Measurements from ENCODE around the gene FOXP4. TPM values are rescaled to one million over a fixed set of nuclear protein-coding genes. Genes with fewer than 3 reads are reported as not detected.

The FOXP4 gene
- total RNA-seq, 2 experiments from 2014 or later, result 6.3 to 26.3 TPM

DNA sequence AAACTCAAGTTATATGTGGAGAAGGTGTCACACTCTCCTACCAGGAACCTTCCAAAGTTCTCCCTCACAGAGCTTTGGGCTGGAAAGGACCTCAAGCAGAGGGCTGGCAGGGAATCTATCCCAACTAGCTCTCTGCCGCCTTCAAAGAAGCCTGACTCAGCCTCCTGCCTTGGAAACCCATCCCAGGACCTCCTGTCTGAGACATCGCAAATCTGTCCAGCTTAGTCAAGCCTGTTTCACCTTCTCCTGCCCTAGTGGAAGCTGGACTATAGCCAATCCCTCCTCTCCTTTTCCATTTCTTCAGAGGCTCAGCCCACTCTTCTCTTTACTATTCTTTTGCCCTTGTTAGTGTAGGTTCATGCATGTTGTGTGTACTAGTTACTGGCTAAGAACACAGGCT, 48.2 kb upstream of the FOXP4 start:
- no peak overlapping the region for H2AFZ ChIP-seq (ENCODE audit: low read length)
- no peaks in the 10 kb centered on the region for H3K9me3 ChIP-seq (ENCODE audit: low read length)
- H3K9me2 ChIP-seq (ENCODE audit: insufficient read depth, low read length), result no peaks in the 10 kb centered on the region
- CTCF ChIA-PET (ENCODE audit: unreplicated experiment), result no interaction called here
- no peaks in the 10 kb centered on the region for H3K4me1 ChIP-seq (ENCODE audit: insufficient read depth, low read length, poor library complexity, severe bottlenecking)
- POLR2A ChIA-PET, result no interaction called here
- H3K79me2 ChIP-seq (ENCODE audit: insufficient read depth, low read depth, low read length), result no peaks in the 10 kb centered on the region
- H3K4me2 ChIP-seq (ENCODE audit: low read length), result no peak overlapping the region
- no peak overlapping the region for H3K4me3 ChIP-seq (ENCODE audit: low read depth, low read length, poor library complexity, severe bottlenecking)
- no TSS peak for BruUV-seq (replicated peaks)
- H3K36me3 ChIP-seq (ENCODE audit: insufficient read depth, low read length), result no peaks in the 10 kb centered on the region
- DNase-seq (ENCODE audit: low spot score), result no peak
- H3K27ac ChIP-seq (ENCODE audit: low read depth, low read length, poor library complexity, severe bottlenecking), result no peak overlapping the region
- H4K20me1 ChIP-seq (ENCODE audit: insufficient read depth, low read length), result no peaks in the 10 kb centered on the region
- TF ChIP-seq EZH2phosphoT487 (IDR thresholded peaks at IDR 0.05; ENCODE audit: borderline replicate concordance, low read depth, low read length), result no peak
- TF ChIP-seq, protein P1, sequence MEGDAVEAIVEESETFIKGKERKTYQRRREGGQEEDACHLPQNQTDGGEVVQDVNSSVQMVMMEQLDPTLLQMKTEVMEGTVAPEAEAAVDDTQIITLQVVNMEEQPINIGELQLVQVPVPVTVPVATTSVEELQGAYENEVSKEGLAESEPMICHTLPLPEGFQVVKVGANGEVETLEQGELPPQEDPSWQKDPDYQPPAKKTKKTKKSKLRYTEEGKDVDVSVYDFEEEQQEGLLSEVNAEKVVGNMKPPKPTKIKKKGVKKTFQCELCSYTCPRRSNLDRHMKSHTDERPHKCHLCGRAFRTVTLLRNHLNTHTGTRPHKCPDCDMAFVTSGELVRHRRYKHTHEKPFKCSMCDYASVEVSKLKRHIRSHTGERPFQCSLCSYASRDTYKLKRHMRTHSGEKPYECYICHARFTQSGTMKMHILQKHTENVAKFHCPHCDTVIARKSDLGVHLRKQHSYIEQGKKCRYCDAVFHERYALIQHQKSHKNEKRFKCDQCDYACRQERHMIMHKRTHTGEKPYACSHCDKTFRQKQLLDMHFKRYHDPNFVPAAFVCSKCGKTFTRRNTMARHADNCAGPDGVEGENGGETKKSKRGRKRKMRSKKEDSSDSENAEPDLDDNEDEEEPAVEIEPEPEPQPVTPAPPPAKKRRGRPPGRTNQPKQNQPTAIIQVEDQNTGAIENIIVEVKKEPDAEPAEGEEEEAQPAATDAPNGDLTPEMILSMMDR (conservative IDR thresholded peaks at IDR 0.05; ENCODE audit: low read length), result no peak
- intact Hi-C loops (cut with micrococcal nuclease; ENCODE audit: unreplicated experiment), result no loop called here

DNA sequence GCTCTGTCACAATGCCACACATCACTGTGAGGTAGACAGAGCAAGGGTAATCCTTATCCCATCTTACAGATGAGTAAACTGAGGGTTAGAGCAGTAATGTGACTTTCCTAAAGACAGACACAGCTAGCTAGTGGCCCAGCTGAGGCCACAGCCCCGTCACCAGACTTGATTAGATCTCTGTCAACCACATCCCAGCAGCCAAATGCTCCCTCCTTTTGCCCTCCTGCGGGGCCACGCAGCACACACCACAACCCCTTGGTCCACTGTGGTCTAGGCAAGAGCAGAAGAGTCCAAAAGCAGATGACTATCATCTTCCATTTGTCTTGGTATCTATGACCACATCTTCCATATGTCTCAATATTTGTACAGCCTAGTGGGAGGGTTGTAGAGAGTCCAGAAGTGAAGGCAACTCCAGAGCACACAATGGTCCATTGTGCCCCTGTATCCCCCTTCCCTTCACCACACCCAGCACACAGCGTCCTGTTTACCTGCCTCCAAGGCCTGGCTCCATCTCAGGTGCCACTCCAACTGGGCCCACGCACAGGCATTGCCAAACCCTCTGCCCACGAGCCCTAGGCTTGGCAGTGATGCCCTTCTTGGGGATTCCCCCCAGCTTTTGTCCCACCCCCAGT, 47.1 kb upstream of the FOXP4 start:
- Histone ChIP-seq H3K4me2 (ENCODE audit: low read length) (no peak overlapping the region), H3K9me3 (ENCODE audit: low read length) (no peaks in the 10 kb centered on the region), H3K36me3 (ENCODE audit: insufficient read depth, low read length) (no peaks in the 10 kb centered on the region), H4K20me1 (ENCODE audit: insufficient read depth, low read length) (no peaks in the 10 kb centered on the region), H3K27ac (ENCODE audit: low read depth, low read length, poor library complexity, severe bottlenecking) (no peak overlapping the region), H3K4me3 (ENCODE audit: low read depth, low read length, poor library complexity, severe bottlenecking) (no peak overlapping the region), H3K9me2 (ENCODE audit: insufficient read depth, low read length) (no peaks in the 10 kb centered on the region), H3K79me2 (ENCODE audit: insufficient read depth, low read depth, low read length) (no peaks in the 10 kb centered on the region), H3K4me1 (ENCODE audit: insufficient read depth, low read length, poor library complexity, severe bottlenecking) (no peaks in the 10 kb centered on the region), H2AFZ (ENCODE audit: low read length) (no peak overlapping the region)
- POLR2A ChIA-PET, result interaction anchor here (0.6 to 0.7 kb wide), 2 partner anchors 14 to 321 kb away, joined by 3 read pairs; no protein-coding TSS in a partner anchor
- no TSS peak for BruUV-seq (replicated peaks)
- intact Hi-C loops (cut with micrococcal nuclease; ENCODE audit: unreplicated experiment), result no loop called here
- DNase-seq (ENCODE audit: low spot score), result no peak
- no peak for TF ChIP-seq EZH2phosphoT487 (IDR thresholded peaks at IDR 0.05; ENCODE audit: borderline replicate concordance, low read depth, low read length)
- CTCF ChIA-PET (ENCODE audit: unreplicated experiment), result no interaction called here

DNA sequence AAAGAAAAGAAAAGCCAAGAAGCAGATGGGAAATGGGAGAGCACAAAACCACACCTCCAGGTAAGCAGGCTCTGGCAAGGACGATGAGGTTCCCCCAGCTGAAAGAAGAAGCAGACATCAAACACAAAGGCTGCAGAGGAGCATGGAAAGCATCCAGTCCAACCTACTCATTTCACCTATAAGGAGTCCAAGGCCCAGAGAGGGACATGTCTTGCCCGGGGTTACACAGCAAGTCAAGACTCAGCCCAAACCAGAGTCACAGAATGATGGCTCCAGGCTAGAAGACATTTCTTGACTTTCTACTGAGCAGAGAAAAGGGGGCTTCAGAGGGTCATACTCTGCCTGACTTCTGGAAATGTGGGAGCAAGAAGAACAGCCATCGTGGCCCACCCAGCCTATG, 45.6 kb upstream of the FOXP4 start:
- intact Hi-C loops (cut with micrococcal nuclease; ENCODE audit: unreplicated experiment), result no loop called here
- no peak for TF ChIP-seq EZH2phosphoT487 (IDR thresholded peaks at IDR 0.05; ENCODE audit: borderline replicate concordance, low read depth, low read length)
- TF ChIP-seq, protein P1 (conservative IDR thresholded peaks at IDR 0.05; ENCODE audit: low read length), result no peak
- H3K36me3 ChIP-seq (ENCODE audit: insufficient read depth, low read length), result no peaks in the 10 kb centered on the region

More for the DNA sequence above, 45.6 kb upstream of the FOXP4 start:
- no peak for DNase-seq (ENCODE audit: low spot score)
- no peaks in the 10 kb centered on the region for H3K9me3 ChIP-seq (ENCODE audit: low read length)
- no peaks in the 10 kb centered on the region for H3K4me1 ChIP-seq (ENCODE audit: insufficient read depth, low read length, poor library complexity, severe bottlenecking)
- CTCF ChIA-PET (ENCODE audit: unreplicated experiment), result no interaction called here
- H2AFZ ChIP-seq (ENCODE audit: low read length), result no peak overlapping the region
- no peak overlapping the region for H3K27ac ChIP-seq (ENCODE audit: low read depth, low read length, poor library complexity, severe bottlenecking)
- H4K20me1 ChIP-seq (ENCODE audit: insufficient read depth, low read length), result no peaks in the 10 kb centered on the region
- H3K4me3 ChIP-seq (ENCODE audit: low read depth, low read length, poor library complexity, severe bottlenecking), result no peak overlapping the region
- no TSS peak for BruUV-seq (replicated peaks)
- no peak overlapping the region for H3K4me2 ChIP-seq (ENCODE audit: low read length)
- POLR2A ChIA-PET, result no interaction called here
- no peaks in the 10 kb centered on the region for H3K9me2 ChIP-seq (ENCODE audit: insufficient read depth, low read length)
- H3K79me2 ChIP-seq (ENCODE audit: insufficient read depth, low read depth, low read length), result no peaks in the 10 kb centered on the region

Data from OCI-LY7 (cell line).